SK-N-SH treated with all-trans-retinoic acid at 6 μM for 48 hours (cell line): ENCODE results near the gene ECE2.
"Not testable (repeated sequence)": the region's sequence is repeated elsewhere in the genome, so short reads cannot be mapped to it uniquely, and the experiment has no call there.

ENCODE experiments used
- ATAC-seq: fragments of 200-7000 bp; cut with Tn5 transposase; 3 replicates; pipeline ENCODE4 v1.9.1; 2020; ENCODE audit warnings: mild to moderate bottlenecking, moderate library complexity
- ARNTL ChIP-seq: fragments of 450-650 bp; formaldehyde crosslinking; IDR thresholded peaks from 2 replicates; pipeline ENCODE4 v1.5.0; 2020; ENCODE audit warnings: low read depth, mild to moderate bottlenecking, moderate library complexity, borderline replicate concordance
- CREB5 ChIP-seq: fragments of 250-450 bp; sonication (Bioruptor Pico); IDR thresholded peaks from 2 replicates; pipeline ENCODE4 v1.5.1; 2020; ENCODE audit warnings: low read depth, mild to moderate bottlenecking, moderate library complexity
- CSDC2 ChIP-seq: fragments of 250-450 bp; sonication (Bioruptor Pico); IDR thresholded peaks from 2 replicates; pipeline ENCODE4 v1.5.0; 2020; ENCODE audit warnings: mild to moderate bottlenecking, moderate library complexity
- CSRNP3 ChIP-seq: fragments of 250-450 bp; sonication (Bioruptor Pico); IDR thresholded peaks from 2 replicates; pipeline ENCODE4 v1.5.1; 2021; ENCODE audit warnings: mild to moderate bottlenecking, moderate library complexity
- ESRRG ChIP-seq: fragments of 250-450 bp; sonication (Bioruptor Pico); IDR thresholded peaks from 2 replicates; pipeline ENCODE4 v1.6.1; 2021; ENCODE audit warnings: mild to moderate bottlenecking
- GLIS3 ChIP-seq: fragments of 250-450 bp; sonication (Bioruptor Pico); IDR thresholded peaks from 2 replicates; pipeline ENCODE4 v1.5.0; 2020; ENCODE audit warnings: mild to moderate bottlenecking, moderate library complexity
- ISL1 ChIP-seq: fragments of 250-450 bp; sonication (Bioruptor Pico); IDR thresholded peaks from 2 replicates; pipeline ENCODE4 v2.1.2; 2022; ENCODE audit warnings: mild to moderate bottlenecking, moderate library complexity
- OSR1 ChIP-seq: fragments of 250-450 bp; sonication (Bioruptor Pico); IDR thresholded peaks from 2 replicates; pipeline ENCODE4 v1.8.0; 2022; ENCODE audit warnings: moderate library complexity, mild to moderate bottlenecking, inconsistent platforms
- PATZ1 ChIP-seq: fragments of 250-450 bp; sonication (Bioruptor Pico); IDR thresholded peaks from 2 replicates; pipeline ENCODE4 v1.8.0; 2020; ENCODE audit warnings: mild to moderate bottlenecking, moderate library complexity, borderline replicate concordance
- POU6F1 ChIP-seq: fragments of 250-450 bp; sonication (Bioruptor Pico); IDR thresholded peaks from 2 replicates; pipeline ENCODE4 v1.8.0; 2021; ENCODE audit warnings: low read depth, mild to moderate bottlenecking, moderate library complexity, borderline replicate concordance
- PPARA ChIP-seq: fragments of 250-450 bp; sonication (Bioruptor Pico); IDR thresholded peaks from 2 replicates; pipeline ENCODE4 v1.5.0; 2020; ENCODE audit warnings: mild to moderate bottlenecking, borderline replicate concordance
- RARB ChIP-seq: fragments of 250-450 bp; sonication (Bioruptor Pico); IDR thresholded peaks from 2 replicates; pipeline ENCODE4 v1.8.0; 2021; ENCODE audit warnings: mild to moderate bottlenecking, moderate library complexity
- TCF4 ChIP-seq: fragments of 250-450 bp; sonication (Bioruptor Pico); IDR thresholded peaks from 2 replicates; pipeline ENCODE4 v1.8.0; 2021; ENCODE audit warnings: mild to moderate bottlenecking, moderate library complexity, borderline replicate concordance
- TSHZ2 ChIP-seq: fragments of 250-450 bp; sonication (Bioruptor Pico); IDR thresholded peaks from 2 replicates; pipeline ENCODE4 v1.5.0; 2020; ENCODE audit warnings: mild to moderate bottlenecking, moderate library complexity
- ZC3H10 ChIP-seq: fragments of 250-450 bp; sonication (Bioruptor Pico); IDR thresholded peaks from 2 replicates; pipeline ENCODE4 v1.5.1; 2021; ENCODE audit warnings: mild to moderate bottlenecking, moderate library complexity
- ZFP3 ChIP-seq: fragments of 250-450 bp; sonication (Bioruptor Pico); IDR thresholded peaks from 2 replicates; pipeline ENCODE4 v1.5.0; 2020; ENCODE audit warnings: mild to moderate bottlenecking, moderate library complexity
- ZNF565 ChIP-seq: fragments of 450-650 bp; formaldehyde crosslinking; conservative IDR thresholded peaks from 2 replicates; pipeline ENCODE4 v1.5.0; 2020; ENCODE audit warnings: low read depth, mild to moderate bottlenecking, moderate library complexity
- ZNF70 ChIP-seq: fragments of 450-650 bp; formaldehyde crosslinking; IDR thresholded peaks from 2 replicates; pipeline ENCODE4 v1.5.0; 2020; ENCODE audit warnings: mild to moderate bottlenecking, moderate library complexity

The ECE2 gene

GRCh38 chr3:184262764-184263179, 13.1 kb upstream of the ECE2 start:
- ATAC-seq, result no peak
- TF ChIP-seq ZNF70 (CRISPR knock-in tag) (peak; percentile 78), RARB (CRISPR knock-in tag) (no peak)

GRCh38 chr3:184267249-184267648, 8.6 kb upstream of the ECE2 start:
- not testable (repeated sequence) for ATAC-seq

GRCh38 chr3:184272269-184272668, 3.6 kb upstream of the ECE2 start:
- TF ChIP-seq TCF4 (CRISPR knock-in tag) (no peak), OSR1 (CRISPR knock-in tag) (no peak), ZNF70 (CRISPR knock-in tag) (no peak), CREB5 (CRISPR knock-in tag) (no peak), ESRRG (CRISPR knock-in tag) (no peak)
- ATAC-seq, result no peak

GRCh38 chr3:184275381-184275701, 481 bp upstream of the ECE2 start:
- TF ChIP-seq OSR1 (CRISPR knock-in tag) (no peak), ZC3H10 (CRISPR knock-in tag) (no peak), CSRNP3 (CRISPR knock-in tag) (no peak), RARB (CRISPR knock-in tag) (no peak), CREB5 (CRISPR knock-in tag) (no peak), PPARA (no peak), ZFP3 (CRISPR knock-in tag) (no peak), TCF4 (CRISPR knock-in tag) (no peak), GLIS3 (no peak), POU6F1 (CRISPR knock-in tag) (no peak), ZNF70 (CRISPR knock-in tag) (no peak), TSHZ2 (no peak), ARNTL (CRISPR knock-in tag) (no peak), ZNF565 (CRISPR knock-in tag) (no peak), ISL1 (CRISPR knock-in tag) (no peak)
- no peak for ATAC-seq

- no peak for ATAC-seq
- no peak for TF ChIP-seq TSHZ2
- TF ChIP-seq GLIS3, result no peak
- no peak for TF ChIP-seq CREB5 (CRISPR knock-in tag)
- TF ChIP-seq ARNTL (CRISPR knock-in tag), result no peak
- no peak for TF ChIP-seq ISL1 (CRISPR knock-in tag)
- no peak for TF ChIP-seq PPARA
- TF ChIP-seq PATZ1 (CRISPR knock-in tag), result no peak
- TF ChIP-seq ZC3H10 (CRISPR knock-in tag), result no peak
- no peak for TF ChIP-seq TCF4 (CRISPR knock-in tag)
- TF ChIP-seq ZFP3 (CRISPR knock-in tag), result no peak
- no peak for TF ChIP-seq ZNF70 (CRISPR knock-in tag)
- TF ChIP-seq CSDC2 (CRISPR knock-in tag), result no peak
Observed at GRCh38 chr3:184277366-184277765, 1.5 kb downstream of the ECE2 start.
